ENCODE measurements around the gene ING3. TPM values are rescaled to one million over a fixed set of nuclear protein-coding genes. Genes with fewer than 3 reads are reported as not detected.

The ING3 gene
- total RNA-seq, 1 donor from 2014 or later, result 10.8 TPM

DNA sequence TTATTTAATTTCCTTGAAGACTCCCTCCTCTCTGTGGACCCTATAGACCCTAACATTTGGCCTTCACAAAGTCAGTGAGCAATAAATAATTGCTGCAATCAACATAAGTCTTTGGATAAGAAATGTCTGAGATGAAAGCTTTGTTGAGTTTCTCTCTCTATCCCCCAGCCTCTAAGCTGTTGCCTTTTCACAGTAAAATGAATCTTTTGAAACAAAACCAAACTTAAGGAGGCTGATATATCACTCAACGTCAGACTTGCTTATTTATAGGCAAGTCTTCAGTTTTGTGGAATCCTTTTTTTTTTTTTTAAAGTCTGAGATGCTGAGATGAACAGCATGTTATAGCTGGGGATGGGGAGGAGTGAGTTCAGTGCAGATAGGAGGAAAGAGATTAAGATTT, 47.9 kb downstream of the ING3 start:
- no peak overlapping the region for H3K4me3 ChIP-seq (ENCODE audit: low read depth, low read length)
- no peaks in the 10 kb centered on the region for H3K36me3 ChIP-seq (ENCODE audit: control insufficient read depth, insufficient read depth, low read length)
- FAIRE-seq, result no peak
- no peak for DNase-seq (ENCODE audit: low read depth)
- H3K27me3 ChIP-seq (ENCODE audit: control insufficient read depth, insufficient read depth, low read length), result no peaks in the 10 kb centered on the region
- TF ChIP-seq, protein P1, sequence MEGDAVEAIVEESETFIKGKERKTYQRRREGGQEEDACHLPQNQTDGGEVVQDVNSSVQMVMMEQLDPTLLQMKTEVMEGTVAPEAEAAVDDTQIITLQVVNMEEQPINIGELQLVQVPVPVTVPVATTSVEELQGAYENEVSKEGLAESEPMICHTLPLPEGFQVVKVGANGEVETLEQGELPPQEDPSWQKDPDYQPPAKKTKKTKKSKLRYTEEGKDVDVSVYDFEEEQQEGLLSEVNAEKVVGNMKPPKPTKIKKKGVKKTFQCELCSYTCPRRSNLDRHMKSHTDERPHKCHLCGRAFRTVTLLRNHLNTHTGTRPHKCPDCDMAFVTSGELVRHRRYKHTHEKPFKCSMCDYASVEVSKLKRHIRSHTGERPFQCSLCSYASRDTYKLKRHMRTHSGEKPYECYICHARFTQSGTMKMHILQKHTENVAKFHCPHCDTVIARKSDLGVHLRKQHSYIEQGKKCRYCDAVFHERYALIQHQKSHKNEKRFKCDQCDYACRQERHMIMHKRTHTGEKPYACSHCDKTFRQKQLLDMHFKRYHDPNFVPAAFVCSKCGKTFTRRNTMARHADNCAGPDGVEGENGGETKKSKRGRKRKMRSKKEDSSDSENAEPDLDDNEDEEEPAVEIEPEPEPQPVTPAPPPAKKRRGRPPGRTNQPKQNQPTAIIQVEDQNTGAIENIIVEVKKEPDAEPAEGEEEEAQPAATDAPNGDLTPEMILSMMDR (IDR thresholded peaks at IDR 0.05; ENCODE audit: insufficient read depth, low read length, severe bottlenecking), result no peak

DNA sequence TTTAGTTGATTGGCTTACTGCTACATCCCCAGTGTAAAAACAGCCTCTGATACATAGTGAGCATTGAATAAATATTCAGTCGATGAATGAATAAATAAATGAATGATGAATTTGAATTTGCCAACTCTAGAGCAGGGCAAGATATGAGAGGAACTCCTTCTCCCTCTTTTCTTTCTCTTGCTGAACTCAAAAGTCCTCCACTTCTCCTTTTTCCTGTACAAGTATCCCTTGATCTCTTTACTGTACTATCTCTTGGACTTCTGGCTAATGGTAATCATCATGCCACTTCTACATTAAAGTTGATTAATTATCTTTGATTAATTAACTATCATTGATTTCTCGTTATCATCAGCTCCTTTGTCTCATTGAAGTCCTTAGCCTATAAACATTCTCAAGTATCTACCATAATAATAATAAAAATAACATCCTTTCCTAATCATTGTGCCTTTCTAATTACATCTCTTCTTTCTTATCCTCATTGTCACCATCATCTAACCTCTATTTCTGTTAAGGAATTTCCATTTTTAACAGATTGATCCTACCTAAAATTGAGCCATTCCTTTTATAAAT, 48.5 kb downstream of the ING3 start:
- no peaks in the 10 kb centered on the region for H3K36me3 ChIP-seq (ENCODE audit: control insufficient read depth, insufficient read depth, low read length)
- no peaks in the 10 kb centered on the region for H3K27me3 ChIP-seq (ENCODE audit: control insufficient read depth, insufficient read depth, low read length)
- TF ChIP-seq, protein P1 (IDR thresholded peaks at IDR 0.05; ENCODE audit: insufficient read depth, low read length, severe bottlenecking), result no peak
- FAIRE-seq, result no peak
- no peak overlapping the region for H3K4me3 ChIP-seq (ENCODE audit: low read depth, low read length)
- DNase-seq (ENCODE audit: low read depth), result no peak

DNA sequence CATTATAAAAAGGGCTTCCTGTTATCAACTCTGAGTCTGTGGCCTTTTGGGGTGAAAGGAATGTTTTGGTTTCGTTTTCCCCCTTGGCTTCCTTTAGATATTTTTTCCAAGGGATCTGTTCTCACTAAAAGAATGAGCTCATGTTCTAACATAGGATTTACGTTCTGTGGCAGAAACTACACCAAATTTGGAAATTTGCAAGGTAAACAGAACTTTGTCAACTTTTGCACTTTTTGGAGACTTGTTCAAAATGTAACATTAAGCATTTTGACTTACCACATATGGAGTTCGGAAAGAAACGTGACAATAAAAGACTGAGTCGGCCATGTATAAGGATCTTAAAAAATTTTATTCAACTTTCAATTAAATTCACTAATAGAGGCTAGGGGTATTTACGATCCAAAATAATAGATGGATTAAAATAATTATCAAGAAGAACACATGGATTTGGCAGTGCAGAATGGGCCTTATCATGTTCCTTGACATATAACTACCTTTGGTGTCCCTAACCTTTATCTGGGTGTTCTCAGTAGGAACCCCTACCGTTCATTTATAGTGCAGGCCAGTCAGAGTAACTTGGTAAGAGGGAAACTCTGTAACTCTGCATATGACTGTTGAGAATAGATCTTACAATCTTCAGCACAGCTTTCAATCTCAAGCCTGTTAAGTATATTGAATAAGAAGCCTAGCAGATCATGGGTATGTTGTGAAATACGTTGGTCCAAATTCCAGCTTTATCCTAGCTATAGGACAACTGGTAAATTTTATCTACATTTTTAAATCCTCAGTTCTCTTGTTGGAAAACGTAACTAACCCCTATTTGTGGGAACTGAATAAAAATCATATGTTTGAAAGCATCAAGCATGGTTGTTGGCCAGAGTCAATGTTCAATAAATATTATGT, 49.8 kb downstream of the ING3 start:
- FAIRE-seq, result no peak

GRCh38 chr7:121001234-121001906, 50.8 kb downstream of the ING3 start:
- H3K36me3 ChIP-seq (ENCODE audit: control insufficient read depth, insufficient read depth, low read length), result no peaks in the 10 kb centered on the region
- no peak for DNase-seq (ENCODE audit: low read depth)
- TF ChIP-seq, protein P1 (IDR thresholded peaks at IDR 0.05; ENCODE audit: insufficient read depth, low read length, severe bottlenecking), result no peak
- no peak overlapping the region for H3K4me3 ChIP-seq (ENCODE audit: low read depth, low read length)
- FAIRE-seq, result no peak
- H3K27me3 ChIP-seq (ENCODE audit: control insufficient read depth, insufficient read depth, low read length), result no peaks in the 10 kb centered on the region

More for the DNA sequence above, 49.8 kb downstream of the ING3 start:
- H3K27me3 ChIP-seq (ENCODE audit: control insufficient read depth, insufficient read depth, low read length), result no peaks in the 10 kb centered on the region
- no peak overlapping the region for H3K4me3 ChIP-seq (ENCODE audit: low read depth, low read length)
- TF ChIP-seq, protein P1 (IDR thresholded peaks at IDR 0.05; ENCODE audit: insufficient read depth, low read length, severe bottlenecking), result no peak
- no peak for DNase-seq (ENCODE audit: low read depth)
- H3K36me3 ChIP-seq (ENCODE audit: control insufficient read depth, insufficient read depth, low read length), result no peaks in the 10 kb centered on the region

GRCh38 chr7:121002048-121002756, 51.6 kb downstream of the ING3 start:
- FAIRE-seq (no peak), DNase-seq (ENCODE audit: low read depth) (no peak)
- no peak overlapping the region for H3K4me3 ChIP-seq (ENCODE audit: low read depth, low read length)
- TF ChIP-seq, protein P1 (IDR thresholded peaks at IDR 0.05; ENCODE audit: insufficient read depth, low read length, severe bottlenecking), result no peak
- peaks cover 2% of the 10 kb centered on the region for H3K27me3 ChIP-seq (ENCODE audit: control insufficient read depth, insufficient read depth, low read length)
- H3K36me3 ChIP-seq (ENCODE audit: control insufficient read depth, insufficient read depth, low read length), result no peaks in the 10 kb centered on the region

Data from bronchial epithelial cell (primary cell).